CD4-positive, alpha-beta T cell treated with Interleukin-17A for 4 hours (primary cell): ENCODE data around the gene GNG3.
A peak's percentile ranks its signal among the peaks of the same experiment; 100 is the strongest.
"Not testable (repeated sequence)": the region's sequence is repeated elsewhere in the genome, so short reads cannot be mapped to it uniquely, and the experiment has no call there.

Experiments
- DNase-seq: peaks from one replicate; pipeline ENCODE4 v3.0.0-alpha.2; 2020; ENCODE audit warnings: mixed read lengths

The GNG3 gene

DNA sequence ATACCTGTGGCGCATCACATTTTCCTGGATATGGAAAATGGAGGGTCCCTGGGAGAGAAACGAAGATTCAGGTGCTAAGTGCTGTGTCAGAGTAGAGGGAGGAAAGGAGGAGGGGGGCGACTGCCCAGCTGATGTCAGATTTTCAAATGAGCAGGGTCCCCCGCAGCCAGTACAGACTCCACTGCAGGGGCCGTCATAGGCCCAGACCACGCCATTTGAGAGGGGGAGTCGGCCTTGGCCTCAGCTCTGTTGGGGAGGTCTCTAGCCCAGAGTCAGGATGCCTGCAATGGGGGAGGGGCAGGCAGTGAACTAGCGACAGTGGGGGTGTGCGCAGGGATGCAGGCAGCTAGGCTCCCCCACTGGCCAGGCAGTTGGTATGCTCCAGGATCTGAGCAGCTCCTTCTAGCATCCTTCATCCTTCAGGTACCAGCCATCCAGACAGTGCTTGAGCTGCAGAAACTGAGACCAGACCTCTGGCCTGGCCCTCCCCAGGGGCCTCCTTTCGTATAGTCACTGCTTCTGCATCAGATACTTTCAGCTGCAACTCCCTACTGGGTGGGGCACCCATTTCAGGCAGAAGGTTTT, at the start of gene GNG3, which contains the start of gene BSCL2:
Gene GNG3, plus strand, starts transcription at position 400 of the 585 bp plus-strand sequence. CDS start 620 bp downstream, outside the sequence.
Gene BSCL2, minus strand, starts transcription at position 148 of the 585 bp plus-strand sequence. CDS start 229 bp downstream, outside the sequence.
- DNase-seq, result no peak

- peak; percentile 60 for DNase-seq
Measured at GRCh38 chr11:62664405-62665074, 42.9 kb upstream of the GNG3 start.

- peak; percentile 95 for DNase-seq
Measured at GRCh38 chr11:62665075-62665598, 42.3 kb upstream of the GNG3 start, which contains the start of the genes C11orf98 and CSKMT. C11orf98 (minus strand) TSS chr11:62665210; CDS start chr11:62665169, 41 bp downstream. CSKMT (plus strand) TSS chr11:62665312; CDS start chr11:62665880, 568 bp downstream.

DNA sequence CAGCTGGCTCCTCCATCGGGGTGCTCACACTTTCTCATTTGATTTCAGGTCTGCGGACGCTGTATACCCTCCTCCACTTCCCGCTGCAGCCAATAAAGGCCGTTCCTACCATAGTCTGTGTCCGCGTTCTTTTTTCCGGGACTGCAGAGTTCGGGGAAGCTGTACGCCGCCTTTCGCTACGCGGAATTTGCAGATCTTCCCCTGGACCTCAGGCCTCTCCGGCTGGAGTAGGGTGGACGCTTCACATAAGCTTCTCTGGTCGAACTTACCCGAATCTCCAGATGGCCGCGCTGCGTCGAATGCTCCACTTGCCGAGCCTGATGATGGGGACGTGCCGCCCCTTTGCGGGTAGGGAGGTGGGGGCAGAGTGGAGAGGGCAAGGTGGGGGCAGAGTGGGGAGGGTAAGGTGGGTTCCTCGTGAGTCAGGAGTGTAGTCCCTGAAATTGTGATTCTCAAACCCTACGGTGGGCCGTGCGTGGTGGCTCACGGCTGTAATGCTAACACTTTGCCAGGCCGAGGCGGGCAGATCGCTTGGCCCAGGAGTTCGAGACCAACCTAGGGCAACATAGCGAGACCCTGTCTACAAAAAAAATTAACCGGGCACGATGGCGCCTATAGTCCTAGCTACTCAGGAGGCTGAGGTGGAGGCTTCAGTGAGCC, 41.7 kb upstream of the GNG3 start:
- DNase-seq, result peak; percentile 68

DNA sequence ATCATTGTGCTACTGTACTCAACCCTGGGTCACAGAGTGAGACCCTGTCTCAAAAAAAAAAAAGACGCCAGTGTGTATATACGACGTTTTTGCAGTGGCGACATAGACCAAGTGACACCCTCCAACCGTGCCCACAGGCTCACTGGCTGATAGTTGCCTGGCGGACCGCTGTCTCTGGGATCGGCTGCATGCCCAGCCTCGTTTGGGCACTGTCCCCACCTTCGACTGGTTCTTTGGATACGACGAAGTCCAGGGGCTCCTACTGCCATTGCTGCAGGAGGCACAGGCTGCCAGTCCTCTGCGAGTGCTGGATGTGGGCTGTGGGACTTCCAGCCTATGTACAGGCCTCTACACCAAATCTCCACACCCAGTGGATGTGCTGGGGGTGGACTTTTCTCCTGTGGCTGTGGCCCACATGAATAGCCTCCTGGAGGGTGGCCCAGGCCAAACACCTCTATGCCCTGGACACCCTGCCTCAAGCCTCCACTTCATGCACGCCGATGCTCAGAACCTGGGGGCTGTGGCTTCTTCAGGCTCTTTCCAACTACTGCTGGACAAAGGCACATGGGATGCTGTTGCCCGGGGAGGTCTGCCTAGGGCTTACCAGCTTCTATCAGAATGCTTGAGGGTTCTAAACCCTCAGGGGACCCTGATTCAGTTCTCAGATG, 41.1 kb upstream of the GNG3 start:
- DNase-seq, result no peak

DNA sequence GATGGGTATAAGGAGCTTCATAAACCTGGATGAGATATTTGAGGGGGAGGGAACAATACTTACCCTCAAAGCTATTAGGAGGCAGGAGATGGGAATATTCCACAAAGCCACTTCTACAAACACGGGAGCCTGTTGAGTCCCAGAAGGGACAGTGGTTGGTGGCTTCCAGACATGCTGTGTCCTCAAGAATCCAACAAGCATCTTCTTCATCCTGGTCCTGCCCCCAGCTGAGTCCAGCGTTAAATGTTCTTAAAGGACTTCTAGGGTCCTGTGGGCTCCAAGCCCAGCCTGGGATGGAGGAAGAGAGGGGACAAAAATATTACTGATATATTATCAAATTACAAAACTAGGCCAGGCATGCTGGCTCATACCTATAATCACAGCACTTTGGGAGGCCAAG, 40.0 kb upstream of the GNG3 start:
- DNase-seq, result no peak

DNA sequence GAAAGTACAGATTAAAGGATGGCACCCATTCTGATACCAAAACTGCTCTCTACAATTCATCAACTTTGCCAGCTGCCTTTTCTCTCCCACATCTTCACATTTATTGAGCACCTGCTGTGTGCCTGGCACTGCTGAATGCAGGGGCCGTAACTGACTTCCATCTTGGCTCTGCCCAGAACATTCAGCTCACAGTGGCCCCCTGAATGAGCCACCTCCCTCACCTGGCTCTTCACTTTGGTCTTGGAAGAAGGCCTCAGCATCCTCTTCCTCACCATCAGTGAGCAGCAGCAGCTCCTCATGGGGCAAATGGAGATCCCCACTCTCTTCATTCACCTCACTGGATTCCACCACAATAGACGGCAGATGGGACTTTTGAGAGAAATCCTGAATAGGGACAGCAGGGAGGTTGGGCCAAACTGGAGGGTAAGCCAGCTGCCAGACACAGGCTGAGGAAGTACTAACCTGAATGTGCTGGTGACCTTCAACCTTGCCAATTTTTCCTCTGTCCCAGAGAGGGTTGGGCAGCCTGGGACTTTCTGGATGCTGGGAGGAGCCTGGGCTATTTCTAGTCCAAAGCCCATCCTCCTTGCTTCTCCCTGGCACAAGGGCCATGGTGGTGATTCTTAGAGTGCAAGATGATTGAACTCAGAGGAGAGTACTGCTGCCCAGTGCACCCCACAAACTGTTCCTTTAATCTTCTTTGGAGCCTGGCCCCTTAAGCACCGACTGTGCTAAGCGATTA, 37.9 kb upstream of the GNG3 start:
- DNase-seq, result no peak

DNA sequence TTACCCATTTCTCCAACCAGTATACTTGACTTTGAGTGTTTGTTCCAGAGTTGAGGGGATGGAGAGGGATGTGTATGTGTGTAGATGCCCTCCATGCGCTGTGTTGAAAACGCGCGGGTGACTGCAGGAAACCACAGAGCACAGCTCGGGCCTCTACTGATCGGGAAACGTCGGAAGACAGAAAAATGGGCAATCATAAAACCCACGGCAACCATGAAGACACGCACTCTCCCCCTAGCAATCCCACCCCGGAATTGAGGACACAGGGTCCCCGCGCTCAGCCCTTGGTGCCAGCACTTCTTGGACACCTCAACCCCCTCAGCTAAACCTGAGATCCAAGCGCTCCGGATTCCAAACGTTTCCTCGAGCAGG, 36.3 kb upstream of the GNG3 start:
- no peak for DNase-seq

GRCh38 chr11:62671608-62672389, 35.7 kb upstream of the GNG3 start, which contains the start of the genes LBHD1 and UQCC3:
LBHD1 (minus strand) TSS chr11:62672267; CDS start chr11:62670031, 2,236 bp downstream.
UQCC3 (plus strand) TSS chr11:62671673; CDS start chr11:62671746, 73 bp downstream.
- peak; percentile 78 for DNase-seq

- no peak for DNase-seq
Measured at GRCh38 chr11:62673196-62673525, 34.3 kb upstream of the GNG3 start.

GRCh38 chr11:62675415-62675814, 32.1 kb upstream of the GNG3 start:
- DNase-seq, result not testable (repeated sequence)

- DNase-seq, result no peak
Measured at GRCh38 chr11:62676698-62677097, 30.8 kb upstream of the GNG3 start.

DNA sequence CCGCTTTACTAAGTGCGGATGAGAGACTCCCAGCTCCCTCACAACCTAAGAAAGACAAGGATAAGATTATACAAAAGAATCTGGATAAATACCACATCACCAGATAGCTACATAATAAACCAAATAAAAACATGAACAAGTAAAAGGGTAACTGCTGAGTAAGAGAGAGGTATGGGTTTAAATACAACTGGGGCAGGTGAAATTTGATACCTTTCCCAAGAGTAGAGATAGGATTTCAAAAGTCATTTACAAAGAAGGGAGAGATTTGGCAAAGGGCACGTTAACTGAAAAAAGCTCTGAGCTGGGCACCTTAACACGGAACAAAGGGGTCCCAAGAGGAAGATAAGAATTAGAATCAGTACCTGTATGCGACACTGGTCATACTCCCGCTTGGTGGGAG, 30.3 kb upstream of the GNG3 start:
- DNase-seq, result no peak

DNA sequence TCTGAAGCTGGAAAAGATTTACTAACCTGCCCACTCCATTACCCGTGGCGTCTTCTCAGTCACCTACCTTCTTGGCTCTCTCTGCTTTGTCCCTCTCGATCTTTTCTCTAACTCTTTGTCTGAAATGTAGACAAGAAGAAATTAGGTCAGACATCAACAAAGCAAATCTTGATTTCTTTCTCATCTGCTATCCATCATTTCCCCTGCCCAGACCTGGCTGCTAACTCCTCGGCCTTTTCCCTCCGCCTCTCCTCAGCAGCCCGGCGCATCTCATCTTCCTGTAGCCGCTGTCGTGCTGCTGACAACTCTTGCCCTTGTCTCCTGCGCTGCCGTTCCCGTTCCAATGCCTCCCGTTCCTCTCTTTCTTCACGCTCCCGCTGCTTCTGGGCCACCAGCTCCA, 29.8 kb upstream of the GNG3 start:
- no peak for DNase-seq

DNA sequence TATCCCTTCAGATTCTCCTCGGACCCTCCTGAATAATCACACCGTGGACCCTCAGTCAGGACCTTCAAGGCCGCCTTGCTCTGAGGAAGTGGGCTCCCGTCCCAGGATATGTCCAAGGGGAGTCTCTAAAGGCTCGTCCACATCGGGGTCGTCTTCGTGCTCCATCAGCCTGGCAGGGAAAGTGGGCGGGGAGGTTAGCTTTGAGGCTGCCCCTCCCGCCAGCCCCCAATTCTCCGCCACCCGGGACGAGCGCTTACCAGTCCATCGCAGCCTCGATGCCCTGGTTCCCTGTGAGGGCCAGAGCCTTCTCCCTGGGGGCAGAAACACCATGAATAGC, 29.1 kb upstream of the GNG3 start:
- no peak for DNase-seq

DNA sequence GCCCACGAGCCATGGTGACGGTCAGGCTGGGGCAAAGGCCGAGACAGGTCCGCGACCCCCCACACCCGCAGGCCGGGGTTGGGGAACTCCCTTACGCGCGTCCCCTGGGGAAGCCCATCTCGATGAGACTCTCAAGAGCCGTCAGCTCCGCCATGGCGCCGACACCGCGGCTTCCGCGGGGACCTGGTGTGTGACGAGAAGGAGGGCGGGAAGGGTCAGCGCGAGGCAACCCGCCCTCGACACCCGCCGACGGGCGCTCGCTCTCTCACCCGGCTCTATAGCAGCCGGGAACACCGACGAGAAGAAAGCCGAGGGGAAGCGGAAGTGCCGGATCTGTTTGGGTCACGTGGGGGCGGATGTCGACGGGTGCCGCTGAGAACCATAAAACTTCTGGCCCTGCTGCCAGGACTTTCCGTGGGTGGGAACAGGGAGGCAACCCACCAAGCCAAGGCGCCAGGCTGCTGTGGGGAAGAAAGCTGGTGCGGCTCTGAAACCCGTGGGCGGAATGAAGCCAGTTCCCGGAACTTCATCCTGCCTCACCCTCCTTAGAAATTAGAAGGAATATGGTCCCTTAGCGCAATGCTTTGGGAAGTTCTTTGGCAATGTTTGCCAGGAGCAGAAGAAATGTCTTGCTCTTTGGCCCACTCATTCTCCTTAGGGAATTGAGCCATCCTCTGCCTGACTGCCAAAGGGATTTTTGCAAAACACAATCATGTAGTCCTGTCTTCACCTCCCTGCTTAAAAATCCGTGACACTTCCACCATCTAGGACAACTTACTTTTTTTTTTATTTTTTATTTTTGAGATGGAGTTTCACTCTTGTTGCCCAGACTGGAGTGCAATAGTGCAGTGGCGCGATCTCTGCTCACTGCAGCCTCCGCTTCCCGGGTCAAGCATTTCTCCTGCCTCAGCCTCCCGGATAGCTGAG, 28.4 kb upstream of the GNG3 start, which contains the start of gene UBXN1:
Gene UBXN1, minus strand, starts transcription at position 304 of the 927 bp plus-strand sequence. Its CDS starts 150 bp downstream, at position 154.
- peak; percentile 85 for DNase-seq

- DNase-seq, result peak; percentile 52
Measured at GRCh38 chr11:62680825-62681240, 26.6 kb upstream of the GNG3 start.

DNA sequence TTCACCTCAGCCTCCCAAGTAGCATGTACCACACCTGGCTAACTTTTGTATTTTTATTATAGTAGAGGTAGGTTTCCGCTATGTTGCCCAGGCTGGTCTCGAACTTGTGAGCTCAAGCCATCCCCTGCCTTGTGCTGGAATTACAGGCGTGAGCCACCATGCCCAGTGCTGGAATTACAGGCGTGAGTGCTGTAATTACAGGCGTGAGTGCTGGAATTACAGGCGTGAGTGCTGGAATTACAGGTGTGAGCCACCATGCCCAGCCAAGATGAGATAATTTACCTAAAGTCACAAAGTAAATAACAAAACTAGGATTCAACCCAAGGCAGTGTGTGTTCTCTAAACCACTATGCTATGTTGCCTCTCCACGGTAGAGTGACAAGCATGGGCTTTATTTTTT, 25.0 kb upstream of the GNG3 start:
- DNase-seq, result no peak

GRCh38 chr11:62687508-62688396, 19.7 kb upstream of the GNG3 start:
- no peak for DNase-seq
